Spinal cord (tissue), 10 donors: ENCODE measurements around the gene ERC2. TPM values are rescaled to one million over a fixed set of nuclear protein-coding genes. Genes with fewer than 3 reads are reported as not detected.

Source experiments
- DNase-seq, 6 donors: peaks; one replicate each; pipeline versions ENCODE4 v3.0.0 to v3.0.0-alpha.2; 2013 to 2015; ENCODE audit warnings: low spot score in 6 of 6, low read depth in 4 of 6
- H3K27ac ChIP-seq: one replicate; pipeline ENCODE4 v1.5.1; 2013; ENCODE audit warnings: low read depth, low read length, control low read depth
- H3K27me3 ChIP-seq: one replicate; pipeline ENCODE4 v1.6.1; 2013; ENCODE audit warnings: low read length; ENCODE audit not compliant: control insufficient read depth, insufficient read depth
- H3K36me3 ChIP-seq: one replicate; pipeline ENCODE4 v1.6.1; 2013; ENCODE audit warnings: low read length; ENCODE audit not compliant: control insufficient read depth, insufficient read depth
- H3K4me1 ChIP-seq: one replicate; pipeline ENCODE4 v1.6.1; 2013; ENCODE audit warnings: low read length; ENCODE audit not compliant: control insufficient read depth, insufficient read depth
- H3K4me3 ChIP-seq: one replicate; pipeline ENCODE4 v1.5.1; 2013; ENCODE audit warnings: low read depth, low read length, control low read depth
- H3K9me3 ChIP-seq: one replicate; pipeline ENCODE4 v1.6.1; 2013; ENCODE audit warnings: low read length; ENCODE audit not compliant: control insufficient read depth, insufficient read depth
- WGBS: methylation state at CpG from one replicate; pipeline ENCODE4 v1.1.5; 2013; ENCODE audit warnings: missing lambda C conversion rate; ENCODE audit not compliant: insufficient coverage; 5-methylcytosine and 5-hydroxymethylcytosine counted together
- polyA plus RNA-seq, 2 donors: library from polyadenylated mRNA; unstranded; fragments of 120-200 nt; gene quantifications; one replicate each; pipeline ENCODE4 v1.2.1, GENCODE V29; 2013; ENCODE audit not compliant: insufficient read length in 2 of 2
- total RNA-seq, 2 donors: library from RNA; depleted of rRNA in 1 of 2; stranded (reverse); fragments of 120-200 nt in 1 of 2; fragments of >200 nt in 1 of 2; gene quantifications; one replicate each; pipeline versions ENCODE4 v1.2.3 to v1.2.4, GENCODE V29; 2013 to 2014
- donor health status: healthy.

The ERC2 gene
- total and polyA plus RNA-seq, 4 donors, result 24.0 to 51.3 (median 29.7) TPM

DNA sequence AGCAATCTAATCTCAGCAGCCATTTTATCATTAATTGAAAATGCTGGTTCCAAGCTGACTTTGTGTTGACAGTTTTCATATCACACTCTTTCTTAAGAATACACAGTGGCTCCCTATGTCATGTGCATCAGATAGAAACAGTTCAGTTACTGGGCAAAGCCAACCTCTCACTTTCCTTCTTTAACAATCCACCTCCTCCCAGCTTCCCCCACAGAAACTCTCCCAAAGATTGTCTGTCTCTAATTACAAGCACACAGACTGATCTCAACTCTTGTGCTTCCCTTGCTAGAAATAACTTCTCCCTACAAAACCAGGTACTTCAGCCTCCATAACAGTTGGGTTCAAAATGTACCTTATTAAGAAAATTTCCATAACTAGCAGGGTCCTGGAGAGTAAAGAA, 752.2 kb downstream of the ERC2 start:
- Histone ChIP-seq H3K4me3 (no peak overlapping the region), H3K27me3 (no peaks in the 10 kb centered on the region), H3K9me3 (no peaks in the 10 kb centered on the region), H3K4me1 (no peaks in the 10 kb centered on the region), H3K36me3 (no peaks in the 10 kb centered on the region), H3K27ac (no peak overlapping the region)
- no peak for DNase-seq

DNA sequence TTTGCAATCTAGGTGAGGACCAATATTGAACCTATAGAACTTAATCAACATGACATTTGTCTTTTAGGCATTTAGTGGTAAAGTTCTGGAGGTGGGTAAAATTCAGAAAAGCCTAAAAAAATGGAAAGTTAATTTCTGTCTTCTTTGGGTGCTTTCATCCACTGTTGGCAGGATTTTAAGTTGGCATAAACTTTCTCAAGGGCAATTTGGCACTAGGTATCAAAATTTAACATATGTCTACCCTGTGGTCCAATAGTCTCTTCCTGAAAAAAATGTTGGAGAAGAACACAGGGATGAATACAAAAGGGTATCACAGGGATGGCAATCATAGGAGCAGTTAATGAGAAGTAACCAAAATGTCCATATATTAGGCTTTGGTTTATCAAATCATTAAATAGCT, 754.2 kb downstream of the ERC2 start:
- DNase-seq, result peak in 1 of 6 donors; percentile 59
- Histone ChIP-seq H3K27ac (no peak overlapping the region), H3K4me1 (peaks cover 4% of the 10 kb centered on the region), H3K9me3 (no peaks in the 10 kb centered on the region), H3K4me3 (no peak overlapping the region), H3K36me3 (no peaks in the 10 kb centered on the region), H3K27me3 (no peaks in the 10 kb centered on the region)

DNA sequence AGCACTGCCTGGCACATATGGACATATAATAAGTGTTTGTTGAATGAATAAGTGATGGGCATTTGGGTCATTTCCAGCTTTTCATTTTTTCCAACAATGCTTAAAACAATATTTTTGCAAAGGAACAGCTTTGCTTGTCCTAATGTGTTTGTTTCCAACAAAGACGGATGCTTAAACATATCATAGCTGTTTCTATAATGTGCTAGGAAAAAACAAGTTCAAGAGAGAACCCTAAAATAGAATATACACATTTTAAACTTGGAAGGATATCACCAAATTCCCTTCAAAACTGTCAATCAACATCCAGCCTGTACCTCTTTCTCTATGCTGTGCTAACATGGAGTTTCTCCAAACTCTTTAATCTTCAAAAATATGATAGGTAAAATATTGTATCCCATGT, 756.6 kb downstream of the ERC2 start:
- WGBS, result no CpG with 5 or more reads among the region's 1 CpG
- Histone ChIP-seq H3K4me1 (peaks cover 4% of the 10 kb centered on the region), H3K9me3 (no peaks in the 10 kb centered on the region), H3K27me3 (no peaks in the 10 kb centered on the region), H3K36me3 (no peaks in the 10 kb centered on the region), H3K4me3 (no peak overlapping the region), H3K27ac (no peak overlapping the region)
- DNase-seq, result peak in 1 of 6 donors; percentile 73

DNA sequence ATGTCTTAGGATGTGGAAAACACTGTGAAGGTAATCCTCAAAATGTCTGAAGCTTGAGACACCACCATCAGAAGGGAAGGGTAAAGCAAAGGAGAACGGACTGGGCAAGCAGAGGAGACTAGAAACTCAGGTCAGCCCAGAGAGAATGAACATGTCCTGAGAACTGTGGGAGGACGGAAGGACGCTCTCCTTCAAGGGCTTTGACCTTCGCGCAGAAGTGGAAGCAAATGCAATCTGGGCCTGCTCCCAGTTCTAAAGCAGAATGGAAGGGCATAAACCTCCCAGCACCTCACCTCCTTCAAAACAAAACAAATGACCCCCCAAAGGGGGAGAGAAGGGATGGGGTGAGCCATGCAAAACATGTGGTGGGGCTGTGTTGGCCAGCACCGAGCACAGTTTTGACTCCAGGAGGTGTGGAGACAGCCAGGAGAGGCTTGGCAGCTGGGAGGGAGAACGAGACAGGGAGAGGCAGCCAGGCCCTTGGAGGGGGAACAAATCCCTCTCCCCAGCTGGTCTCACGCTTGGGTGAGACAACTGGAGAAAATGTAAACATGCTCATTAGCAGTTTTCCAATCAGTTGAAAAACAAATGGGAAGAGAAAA, 758.8 kb downstream of the ERC2 start:
- H3K27me3 ChIP-seq, result no peaks in the 10 kb centered on the region
- no peak overlapping the region for H3K27ac ChIP-seq
- no peaks in the 10 kb centered on the region for H3K36me3 ChIP-seq
- H3K9me3 ChIP-seq, result no peaks in the 10 kb centered on the region
- no peak overlapping the region for H3K4me3 ChIP-seq
- WGBS, result 73% methylated on average over 6 of the region's 8 CpGs
- peaks cover 4% of the 10 kb centered on the region for H3K4me1 ChIP-seq
- peak in 1 of 6 donors; percentile 58 for DNase-seq

DNA sequence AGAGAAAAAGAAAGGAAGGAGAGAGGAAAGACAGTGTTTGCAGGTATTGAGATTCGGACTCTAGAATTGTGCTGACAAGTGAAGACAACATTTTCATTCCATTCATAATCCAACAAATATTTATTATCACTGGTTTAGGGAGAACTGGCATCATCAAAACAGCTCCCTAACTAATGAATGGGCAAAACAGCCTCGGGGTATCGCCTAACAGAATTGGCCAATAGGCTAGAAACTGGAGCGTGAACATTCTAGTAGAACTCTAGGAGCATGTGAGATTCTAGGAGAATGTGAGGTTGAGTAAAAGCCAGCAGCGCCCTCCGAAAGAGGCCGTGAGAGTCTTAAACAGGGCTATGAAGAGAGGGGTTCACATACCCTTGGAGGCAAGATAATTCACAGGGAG, 759.3 kb downstream of the ERC2 start:
- Histone ChIP-seq H3K4me1 (peaks cover 4% of the 10 kb centered on the region), H3K27ac (no peak overlapping the region), H3K36me3 (no peaks in the 10 kb centered on the region), H3K4me3 (no peak overlapping the region), H3K27me3 (no peaks in the 10 kb centered on the region), H3K9me3 (no peaks in the 10 kb centered on the region)
- no CpG with 5 or more reads among the region's 7 CpGs for WGBS
- DNase-seq, result no peak

DNA sequence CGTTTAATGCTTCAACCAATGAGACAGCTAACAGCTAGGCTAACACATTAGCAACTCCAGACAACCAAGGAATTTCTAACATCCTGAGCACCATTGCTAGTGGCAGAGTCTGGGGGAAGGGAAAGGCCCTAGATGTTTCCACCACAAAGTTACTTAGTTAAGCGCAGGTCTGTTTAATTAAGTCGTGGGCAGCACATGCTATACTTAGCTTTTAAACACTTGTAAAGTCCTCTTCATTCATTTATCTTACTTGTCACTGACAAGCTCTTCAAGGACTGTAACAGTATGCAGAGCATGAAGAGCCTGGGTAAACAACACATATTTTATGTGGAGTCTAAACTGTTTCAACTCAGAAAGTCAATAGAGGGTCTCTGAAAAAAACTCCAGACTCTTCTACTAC, 760.0 kb downstream of the ERC2 start:
- WGBS, result no CpG with 5 or more reads among the region's 3 CpGs
- Histone ChIP-seq H3K4me3 (no peak overlapping the region), H3K27ac (no peak overlapping the region), H3K36me3 (no peaks in the 10 kb centered on the region), H3K4me1 (peaks cover 4% of the 10 kb centered on the region), H3K9me3 (no peaks in the 10 kb centered on the region), H3K27me3 (no peaks in the 10 kb centered on the region)
- DNase-seq, result peak in 1 of 6 donors; percentile 32

DNA sequence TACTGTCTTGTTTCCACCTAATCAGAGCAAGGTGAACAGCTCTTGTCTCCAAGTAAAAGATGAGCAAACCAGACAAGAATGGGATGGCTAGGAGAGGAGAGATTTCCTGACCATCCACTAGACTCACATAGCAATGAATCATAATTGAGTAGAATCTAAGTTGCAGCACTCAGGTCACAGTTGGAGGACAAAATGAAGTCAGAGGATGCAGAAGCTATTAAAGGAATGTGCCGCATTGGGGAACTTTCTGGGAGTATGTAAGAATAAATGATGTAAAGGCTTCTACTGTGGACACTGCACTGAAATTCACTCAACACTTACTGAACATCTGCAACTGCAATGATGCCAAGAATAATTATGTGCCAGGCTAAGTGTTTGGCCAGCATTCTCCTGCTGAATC, 763.7 kb downstream of the ERC2 start:
- Histone ChIP-seq H3K36me3 (no peaks in the 10 kb centered on the region), H3K4me1 (peaks cover 2% of the 10 kb centered on the region), H3K9me3 (no peaks in the 10 kb centered on the region), H3K4me3 (no peak overlapping the region), H3K27ac (no peak overlapping the region), H3K27me3 (no peaks in the 10 kb centered on the region)
- WGBS, result no CpG with 5 or more reads among the region's 1 CpG
- no peak for DNase-seq

DNA sequence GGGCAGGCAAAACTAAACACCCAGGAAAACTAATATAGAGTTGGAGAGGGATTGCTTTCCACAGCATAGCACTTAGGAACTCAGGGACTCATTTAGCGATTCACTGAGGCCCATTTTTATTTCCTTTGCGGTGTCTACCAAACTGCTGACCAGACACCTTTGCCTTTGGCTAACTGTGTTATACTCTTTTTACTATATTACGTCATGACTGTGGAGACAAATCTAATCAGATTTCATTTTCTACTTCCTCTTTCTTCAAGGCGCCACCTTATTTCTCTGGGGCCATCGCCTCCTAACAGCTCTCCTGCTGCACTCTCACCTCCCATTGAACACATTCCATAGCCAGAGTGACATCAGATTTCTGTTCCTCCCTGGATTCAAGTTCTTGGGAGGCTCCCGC, 765.4 kb downstream of the ERC2 start:
- H3K4me3 ChIP-seq, result no peak overlapping the region
- H3K4me1 ChIP-seq, result no peaks in the 10 kb centered on the region
- H3K36me3 ChIP-seq, result no peaks in the 10 kb centered on the region
- no peaks in the 10 kb centered on the region for H3K27me3 ChIP-seq
- H3K27ac ChIP-seq, result no peak overlapping the region
- no peak for DNase-seq
- H3K9me3 ChIP-seq, result no peaks in the 10 kb centered on the region
- 91% methylated on average over 6 of the region's 6 CpGs for WGBS

DNA sequence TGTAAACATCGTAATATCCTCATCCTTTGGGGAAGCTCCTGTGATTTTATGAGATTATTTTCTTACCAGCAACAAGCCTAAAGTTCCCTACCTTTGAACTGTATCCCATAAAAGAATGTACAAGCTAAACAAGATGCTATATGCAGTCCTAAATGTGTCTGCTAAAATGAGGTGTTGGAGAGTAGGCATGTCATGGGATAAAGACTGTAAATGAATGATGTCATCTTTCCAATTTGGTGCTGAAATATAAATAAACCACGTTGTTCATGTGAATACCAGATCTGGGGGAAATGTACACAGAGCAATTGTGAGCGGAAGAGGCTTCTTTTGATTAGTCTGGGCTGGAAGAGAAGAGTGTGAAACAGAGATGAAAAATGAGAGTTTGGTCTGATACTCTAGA, 766.3 kb downstream of the ERC2 start:
- H3K27me3 ChIP-seq, result no peaks in the 10 kb centered on the region
- H3K36me3 ChIP-seq, result no peaks in the 10 kb centered on the region
- no peak overlapping the region for H3K4me3 ChIP-seq
- H3K9me3 ChIP-seq, result no peaks in the 10 kb centered on the region
- no peak overlapping the region for H3K27ac ChIP-seq
- no peak for DNase-seq
- no CpG with 5 or more reads among the region's 3 CpGs for WGBS
- H3K4me1 ChIP-seq, result no peaks in the 10 kb centered on the region

DNA sequence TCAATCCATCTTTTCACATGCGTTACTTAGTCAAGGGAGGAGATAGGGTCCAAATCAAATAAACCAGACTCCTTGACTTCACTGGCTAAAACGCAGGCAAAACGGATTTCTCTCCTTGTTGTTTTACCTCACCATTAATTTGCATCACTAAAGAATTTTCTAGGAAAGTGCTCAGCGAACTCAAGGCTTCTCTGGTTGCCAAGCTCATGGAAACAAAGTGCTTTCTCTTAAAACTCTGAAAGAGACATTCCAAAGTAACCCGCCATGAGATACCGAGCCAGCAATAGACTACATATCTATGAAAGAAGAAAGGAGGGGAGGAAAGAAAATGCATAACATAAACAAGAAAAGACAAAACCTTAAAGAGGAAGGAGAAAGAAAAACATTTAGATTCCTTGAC, 769.4 kb downstream of the ERC2 start:
- Histone ChIP-seq H3K27me3 (no peaks in the 10 kb centered on the region), H3K4me1 (no peaks in the 10 kb centered on the region), H3K4me3 (no peak overlapping the region), H3K27ac (no peak overlapping the region), H3K9me3 (no peaks in the 10 kb centered on the region), H3K36me3 (no peaks in the 10 kb centered on the region)
- peak in 1 of 6 donors; percentile 56 for DNase-seq
- 17% methylated on average over 2 of the region's 6 CpGs for WGBS
